D341Med (cell line): Measurements from ENCODE around the gene CAPN1.
"Not testable (repeated sequence)": the region's sequence is repeated elsewhere in the genome, so short reads cannot be mapped to it uniquely, and the experiment has no call there.

ENCODE experiments used
- DNase-seq: peaks from one replicate; pipeline ENCODE4 v3.0.0; 2012; ENCODE audit warnings: low spot score

CAPN1 gene

GRCh38 chr11:65218446-65218845, 36.7 kb downstream of the CAPN1 start:
- DNase-seq: no peak

- no peak for DNase-seq
These were observed 38.1 kb downstream of the CAPN1 start for GRCh38 chr11:65219930-65220213.

- DNase-seq: no peak
These were observed 39.3 kb downstream of the CAPN1 start for GRCh38 chr11:65221026-65221425.

- DNase-seq: peak; percentile 14
These were observed 41.3 kb downstream of the CAPN1 start for GRCh38 chr11:65223011-65223410.

- DNase-seq: no peak
These were observed 43.2 kb downstream of the CAPN1 start for GRCh38 chr11:65224930-65225278.

- DNase-seq: peak; percentile 79
These were observed 43.8 kb downstream of the CAPN1 start for GRCh38 chr11:65225279-65226102.

- no peak for DNase-seq
These were observed 44.3 kb downstream of the CAPN1 start for GRCh38 chr11:65226103-65226442.

GRCh38 chr11:65227879-65228278, 46.2 kb downstream of the CAPN1 start:
- no peak for DNase-seq

- no peak for DNase-seq
These were observed 54.7 kb downstream of the CAPN1 start for GRCh38 chr11:65236194-65237059.

GRCh38 chr11:65238302-65238701, 56.6 kb downstream of the CAPN1 start:
- not testable (repeated sequence) for DNase-seq

- no peak for DNase-seq
These were observed 59.4 kb downstream of the CAPN1 start for GRCh38 chr11:65241134-65241533.

GRCh38 chr11:65241692-65242091, 60.0 kb downstream of the CAPN1 start:
- DNase-seq: no peak

- DNase-seq: no peak
These were observed 60.7 kb downstream of the CAPN1 start for GRCh38 chr11:65242389-65242788.

- no peak for DNase-seq
These were observed 62.1 kb downstream of the CAPN1 start for GRCh38 chr11:65243797-65244196.

GRCh38 chr11:65245046-65245445, 63.3 kb downstream of the CAPN1 start:
- DNase-seq: not testable (repeated sequence)

GRCh38 chr11:65246506-65246905, 64.8 kb downstream of the CAPN1 start:
- DNase-seq: no peak

GRCh38 chr11:65248184-65248710, 66.5 kb downstream of the CAPN1 start:
- DNase-seq: not testable (repeated sequence)

GRCh38 chr11:65251476-65251875, 69.7 kb downstream of the CAPN1 start:
- no peak for DNase-seq

- DNase-seq: no peak
These were observed 73.0 kb downstream of the CAPN1 start for GRCh38 chr11:65254724-65255123.

GRCh38 chr11:65258988-65259387, 77.3 kb downstream of the CAPN1 start:
- no peak for DNase-seq

- no peak for DNase-seq
These were observed 78.6 kb downstream of the CAPN1 start for GRCh38 chr11:65260302-65260701.

GRCh38 chr11:65260756-65261590, 79.2 kb downstream of the CAPN1 start:
- no peak for DNase-seq
